HG02571 (cell line): ENCODE results near the gene PCMTD2.

Source experiments
- ATAC-seq: cut with Tn5 transposase; IDR thresholded peaks from one replicate; pipeline ENCODE4 v1.9.1; 2021; ENCODE audit warnings: mild to moderate bottlenecking, moderate library complexity; ENCODE audit not compliant: unreplicated experiment

PCMTD2 gene

DNA sequence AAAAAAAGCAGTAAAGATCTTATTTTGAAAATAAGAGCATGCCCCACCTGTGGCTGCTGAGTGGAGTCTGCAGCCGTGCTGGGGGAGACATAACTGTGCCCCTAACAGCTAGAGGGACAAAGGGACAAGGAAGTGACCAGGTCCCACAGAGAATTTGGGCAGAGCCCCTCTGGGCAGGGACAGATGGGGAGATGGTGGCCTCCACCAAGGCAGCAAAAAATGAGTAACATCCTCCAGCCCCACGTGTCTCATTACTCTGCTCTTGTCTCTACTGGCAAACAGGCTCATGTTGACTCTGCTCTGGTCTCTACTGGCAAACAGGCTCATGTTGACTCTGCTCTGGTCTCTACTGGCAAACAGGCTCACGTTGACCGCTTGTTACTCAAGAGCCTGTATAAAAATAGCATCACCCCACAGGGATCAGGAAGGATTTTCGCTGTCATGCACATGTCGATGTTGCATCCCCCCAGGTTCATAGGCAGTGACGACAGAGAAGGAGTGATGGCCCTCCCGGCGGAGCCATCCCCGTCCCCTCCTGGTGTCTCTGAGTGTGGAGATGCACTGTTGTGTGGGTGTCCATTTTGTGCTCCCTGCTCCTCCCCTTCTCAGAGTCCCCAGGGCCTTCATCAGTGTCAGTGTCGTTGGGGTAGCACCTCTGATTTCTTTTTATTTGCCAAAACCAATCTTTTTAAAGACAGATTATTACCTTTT, 17.3 kb upstream of the PCMTD2 start:
- ATAC-seq, result no peak

- no peak for ATAC-seq
Measured at GRCh38 chr20:64238851-64239387, 16.6 kb upstream of the PCMTD2 start.

- ATAC-seq, result no peak
Measured at GRCh38 chr20:64239449-64240242, 15.9 kb upstream of the PCMTD2 start.

DNA sequence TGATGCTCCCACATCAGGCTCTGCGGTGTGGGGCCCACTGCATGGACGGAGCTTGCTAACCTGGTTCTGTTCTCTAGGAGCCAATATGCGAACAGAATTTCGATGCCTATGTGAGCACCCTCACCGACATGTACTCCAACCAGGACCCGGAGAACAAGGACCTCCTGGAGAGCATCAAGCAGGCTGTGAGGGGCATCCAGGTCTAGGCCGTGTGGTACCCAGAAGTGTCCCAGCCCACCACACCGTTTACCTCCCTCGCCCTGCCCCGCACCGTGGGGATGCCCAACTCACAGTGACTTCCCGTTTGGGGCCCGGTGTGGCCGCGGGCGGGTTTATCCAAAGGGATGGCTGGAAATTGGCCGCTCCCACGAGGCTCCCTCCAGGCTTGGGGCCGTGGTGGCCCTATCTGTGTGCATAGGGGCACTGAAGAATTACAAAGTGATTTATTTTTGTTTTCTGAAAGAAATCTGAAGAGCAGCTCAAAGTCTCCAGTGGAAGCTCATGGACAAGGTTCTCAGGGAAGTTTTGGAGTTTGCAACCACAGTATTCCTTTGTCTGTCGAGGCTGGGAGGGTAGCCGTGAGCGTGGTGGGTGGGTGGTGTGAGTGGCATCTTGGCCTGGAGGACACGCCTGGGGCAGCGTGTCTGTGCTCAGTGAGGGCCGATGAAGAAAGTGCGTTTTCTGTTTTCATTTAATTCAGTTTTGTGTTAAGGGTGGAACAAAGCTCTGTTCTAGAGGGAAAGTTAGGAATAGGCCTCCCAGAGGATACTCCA, 15.1 kb upstream of the PCMTD2 start:
- ATAC-seq, result no peak

- ATAC-seq, result no peak
Measured at GRCh38 chr20:64241061-64241460, 14.5 kb upstream of the PCMTD2 start.

DNA sequence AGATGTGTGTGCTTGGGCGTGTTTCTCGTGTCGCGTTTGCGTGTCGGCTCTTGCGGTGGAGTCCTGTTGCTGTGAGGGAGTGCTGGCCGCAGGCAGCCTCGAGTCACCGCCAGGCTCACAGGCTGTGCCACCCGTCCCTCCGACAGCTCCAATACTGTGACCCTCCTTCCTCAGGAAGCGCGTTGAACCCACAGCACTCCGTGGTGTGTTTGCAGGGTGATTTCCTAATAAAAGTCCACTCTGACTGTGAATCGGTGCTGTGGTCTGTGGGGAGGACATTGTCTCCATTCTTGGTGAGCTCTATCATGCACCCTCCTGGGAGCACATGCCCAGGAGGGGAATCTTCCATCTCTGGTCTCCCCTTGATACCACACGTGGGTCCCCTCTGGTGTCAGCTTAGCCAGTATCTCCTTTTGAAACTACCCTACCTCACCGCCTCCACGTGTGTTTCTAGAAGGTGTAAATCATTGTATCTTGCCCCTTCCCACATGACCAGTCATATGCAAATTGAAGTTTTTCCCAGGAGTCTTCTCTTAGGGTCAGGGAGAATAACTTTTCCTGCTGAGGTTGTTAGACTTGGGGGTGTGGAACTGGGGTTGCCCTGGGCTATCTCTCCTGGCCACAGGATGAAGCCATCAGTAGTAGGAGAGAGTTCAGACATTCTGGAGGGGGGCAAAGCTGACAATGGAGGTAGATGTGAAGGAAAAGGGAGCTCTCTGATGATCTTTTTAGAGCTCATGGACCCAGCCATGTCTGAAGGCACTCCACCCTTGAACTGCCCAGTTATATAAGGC, 13.3 kb upstream of the PCMTD2 start:
- no peak for ATAC-seq

- no peak for ATAC-seq
Measured at GRCh38 chr20:64242797-64243475, 12.6 kb upstream of the PCMTD2 start.

DNA sequence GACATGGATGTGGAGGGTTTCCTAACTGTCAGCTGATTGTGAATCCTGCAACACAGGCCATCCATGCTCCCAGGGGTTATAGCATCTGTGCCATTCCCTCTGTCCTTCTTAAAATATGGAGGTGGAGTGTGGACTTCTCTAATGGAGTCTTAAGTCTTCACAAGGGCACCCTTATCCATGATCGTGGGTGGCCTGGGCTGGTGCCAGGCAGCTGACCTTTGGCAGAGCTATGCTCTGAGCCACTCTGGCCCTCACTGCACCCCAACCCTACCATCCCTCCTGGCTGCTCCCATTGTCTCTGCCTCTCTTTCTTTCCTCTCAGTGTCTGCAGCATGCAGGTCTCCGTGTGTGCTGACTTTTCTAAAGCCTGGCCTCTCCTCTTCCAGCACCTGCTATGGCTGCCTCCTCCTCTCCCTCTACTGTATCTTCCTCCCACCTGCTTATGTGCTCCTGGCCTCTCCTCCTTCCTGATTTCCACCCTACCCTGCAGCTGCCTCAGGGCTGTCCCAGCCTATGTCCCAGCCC, 11.2 kb upstream of the PCMTD2 start:
- ATAC-seq, result no peak

- no peak for ATAC-seq
Measured at GRCh38 chr20:64244870-64245603, 10.5 kb upstream of the PCMTD2 start.

DNA sequence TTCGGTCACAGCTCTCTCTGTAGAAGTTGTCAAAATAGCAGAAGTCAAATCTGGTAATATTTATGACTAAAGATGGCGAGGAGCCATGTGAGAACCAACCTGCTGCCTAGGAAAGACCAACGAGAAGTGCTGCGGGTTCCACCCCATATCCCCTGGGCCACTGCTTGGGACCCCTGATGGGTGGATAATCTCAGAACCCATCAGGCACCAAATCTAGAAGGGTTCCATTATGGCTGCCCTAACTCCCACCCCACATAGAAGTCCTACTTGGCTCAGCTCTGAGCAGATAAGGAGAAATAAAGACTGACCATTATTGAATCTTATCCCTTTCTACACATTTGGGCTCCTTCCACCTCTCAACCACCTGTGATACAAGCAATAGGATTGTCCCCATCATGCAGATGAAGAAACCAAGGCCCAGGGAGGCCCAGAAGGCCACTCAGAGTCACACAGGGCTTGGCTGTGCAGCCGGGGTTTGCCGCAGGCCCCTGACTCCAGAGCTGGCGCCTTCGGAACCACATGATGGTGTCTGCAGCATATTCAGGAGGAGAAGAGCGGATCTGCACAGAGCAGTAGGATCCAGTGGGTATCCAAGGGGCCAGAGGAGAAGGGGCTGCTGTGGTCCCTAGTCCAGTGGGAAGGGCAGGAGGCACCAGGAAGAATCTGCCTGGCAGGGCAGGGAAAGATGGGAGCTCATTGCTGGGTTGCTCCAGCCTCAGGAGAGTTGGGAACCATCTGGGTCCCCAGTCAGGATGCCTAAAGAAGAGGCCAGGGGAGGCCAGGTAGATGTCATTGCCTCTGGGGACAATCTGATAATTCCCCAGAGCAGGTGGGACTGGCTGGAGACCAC, 9.6 kb upstream of the PCMTD2 start:
- no peak for ATAC-seq

DNA sequence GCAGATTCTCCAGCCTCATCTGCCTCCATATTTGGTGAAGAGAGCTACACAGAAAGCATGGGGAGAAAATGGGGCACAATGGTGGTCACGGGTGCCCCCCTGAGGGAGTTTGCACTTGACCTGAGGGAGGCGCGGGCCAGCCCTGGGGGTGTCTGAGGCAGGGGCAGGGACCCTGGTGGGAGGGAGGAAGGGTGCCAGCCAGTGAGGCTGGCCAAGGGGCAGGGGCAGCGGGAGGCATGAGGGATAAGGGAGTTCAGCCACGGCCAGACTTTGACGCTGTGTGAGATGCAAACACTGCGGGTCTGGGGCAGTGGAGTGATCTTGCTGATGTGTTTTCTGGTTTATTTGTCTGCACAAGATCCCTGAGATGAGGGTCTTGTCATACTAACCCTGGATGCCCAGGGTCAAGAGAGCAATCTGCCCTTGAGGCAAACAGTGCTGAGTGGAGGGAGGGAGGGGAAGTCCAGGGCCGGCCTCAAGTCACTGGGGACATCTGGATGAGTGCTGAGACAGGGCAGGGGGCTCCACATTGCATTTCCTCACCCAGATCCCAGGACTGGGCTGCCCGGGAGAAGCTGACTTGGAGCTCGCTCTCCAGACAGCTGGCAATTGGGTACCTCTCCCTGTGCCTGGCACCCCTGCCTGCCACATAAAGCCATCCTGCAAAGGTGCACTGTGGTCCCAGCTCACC, 8.8 kb upstream of the PCMTD2 start:
- no peak for ATAC-seq

DNA sequence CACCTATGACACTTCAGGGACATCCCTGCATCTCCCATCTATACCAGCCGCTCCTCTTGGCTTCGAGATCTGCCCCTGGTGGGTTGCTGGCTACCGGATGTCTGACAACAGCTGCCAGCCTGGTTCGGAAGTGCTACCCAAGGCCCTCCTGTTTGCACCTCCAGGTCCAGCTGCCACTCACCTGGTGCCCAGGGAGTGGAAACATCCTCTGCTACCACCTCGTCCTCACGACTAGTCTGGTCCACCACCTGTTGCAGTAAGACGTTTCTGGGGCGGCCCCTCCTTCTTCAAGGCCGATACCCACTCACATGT, 8.3 kb upstream of the PCMTD2 start:
- ATAC-seq, result no peak

- no peak for ATAC-seq
Measured at GRCh38 chr20:64247970-64248841, 7.3 kb upstream of the PCMTD2 start.

DNA sequence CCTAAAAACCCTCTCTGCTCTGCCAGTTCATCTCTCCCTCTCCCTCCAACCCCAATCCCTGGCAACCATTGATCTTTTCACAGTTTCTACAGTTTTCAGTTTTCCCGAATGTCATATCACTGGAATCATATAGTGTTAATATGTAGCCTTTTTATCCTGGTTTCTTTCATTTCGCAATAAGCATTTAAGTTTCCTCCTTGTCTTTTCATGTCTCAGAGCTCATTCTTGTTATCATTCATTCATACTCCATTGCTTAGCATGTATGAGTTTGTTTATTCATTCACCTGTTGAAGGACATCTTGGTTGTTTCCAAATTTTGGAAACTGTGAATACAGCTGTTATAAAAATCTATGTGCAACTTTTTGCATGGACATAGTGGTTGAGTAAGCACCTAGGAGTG, 5.5 kb upstream of the PCMTD2 start:
- no peak for ATAC-seq

DNA sequence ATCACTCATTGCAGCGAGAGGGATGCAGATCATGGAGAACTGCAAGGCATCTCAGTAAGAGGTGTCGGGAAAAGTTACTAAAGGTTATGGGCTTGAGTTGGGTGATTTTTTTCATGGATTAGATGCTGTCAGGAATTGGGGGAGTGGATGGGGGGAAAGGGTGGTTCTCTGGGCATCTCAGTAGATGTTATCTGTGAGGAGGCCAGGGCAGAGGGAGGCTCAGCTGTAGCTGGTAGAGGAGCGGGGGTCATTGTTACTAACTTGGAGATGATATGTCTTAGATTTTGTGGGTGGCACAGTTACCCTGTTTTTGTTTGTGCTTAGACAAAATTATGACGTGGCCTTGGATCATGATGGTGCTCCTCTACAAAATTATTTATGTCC, 2.6 kb upstream of the PCMTD2 start:
- ATAC-seq, result no peak

DNA sequence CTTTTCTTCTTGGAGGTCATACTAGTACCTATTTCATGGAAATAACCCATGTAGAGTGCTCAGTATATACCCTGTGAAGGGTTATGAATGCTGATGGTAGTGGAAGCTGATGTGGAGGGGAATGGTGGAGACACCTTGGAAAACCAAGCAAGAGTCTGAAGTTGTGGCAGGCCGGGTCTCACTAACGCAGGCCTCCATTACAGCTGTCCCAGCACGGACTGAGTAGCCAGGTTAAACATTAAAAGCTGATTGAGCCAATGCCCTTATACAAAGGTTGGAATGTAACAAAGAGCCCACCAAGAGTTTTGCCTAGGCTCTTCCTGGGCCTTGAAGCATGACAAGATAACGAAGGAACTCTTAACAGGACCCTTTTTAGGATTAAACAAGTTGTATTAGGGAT, 2.1 kb upstream of the PCMTD2 start:
- no peak for ATAC-seq

DNA sequence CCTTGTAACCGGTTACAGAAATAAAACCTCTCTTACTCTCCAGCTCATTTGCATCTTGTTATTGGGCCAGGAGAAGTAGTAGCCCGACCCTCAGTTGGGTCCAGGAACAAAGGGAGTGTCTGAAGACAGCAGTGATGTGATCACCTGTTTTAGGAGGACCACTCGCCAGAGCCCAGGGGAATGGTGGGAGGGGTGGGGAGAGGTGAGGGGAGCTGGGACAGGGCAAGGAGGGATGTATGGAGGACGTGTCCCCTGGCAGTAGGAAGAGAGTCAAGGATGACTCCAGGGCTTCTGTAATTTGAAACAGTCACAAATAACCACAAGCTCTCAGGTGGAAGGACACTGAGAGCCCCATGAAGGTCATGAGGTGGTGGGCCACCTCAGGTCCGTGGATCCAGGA, 1.4 kb upstream of the PCMTD2 start:
- no peak for ATAC-seq
